Stimulated activated CD4-positive, alpha-beta T cell treated with anti-CD3 and anti-CD28 coated beads, TNF-alpha, amount 100 ng/mL, for 4 hours (primary cell): ENCODE data around the gene GLS.

Experiments used
- DNase-seq, 3 experiments: peaks; one replicate each; pipeline ENCODE4 v3.0.0-alpha.2; 2020; ENCODE audit warnings: low read depth in 3 of 3

The GLS gene

DNA sequence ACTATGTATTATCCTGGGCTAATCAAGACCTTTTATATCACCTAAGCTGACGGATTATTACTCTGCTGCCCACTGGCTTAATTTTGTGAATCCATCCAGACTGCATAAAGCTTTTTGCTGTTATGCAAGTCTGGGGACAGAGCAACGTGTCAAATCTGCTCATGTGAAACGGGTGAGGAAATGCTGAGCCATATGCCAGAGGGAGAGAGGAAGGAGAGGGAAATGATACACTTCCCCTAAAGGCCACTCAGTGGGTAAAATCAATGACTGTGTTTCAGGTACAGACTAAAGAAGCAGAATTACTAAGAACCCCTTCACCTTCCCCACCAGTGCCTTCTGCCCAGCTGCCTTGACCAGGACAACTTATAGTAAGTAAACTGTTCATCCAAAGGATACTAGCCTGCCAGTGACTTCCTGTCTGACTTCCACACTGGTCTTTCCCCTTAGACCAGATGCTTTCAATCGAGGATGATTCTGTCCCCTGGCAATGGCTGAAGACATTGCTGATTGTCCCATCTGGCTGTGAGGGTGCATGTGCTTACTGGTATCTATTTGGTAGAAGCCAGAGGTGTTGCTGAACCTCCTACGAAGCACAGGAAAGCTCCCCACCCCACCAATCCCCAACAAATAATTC lies 90.4 kb downstream of the GLS start:
- DNase-seq = no peak

DNA sequence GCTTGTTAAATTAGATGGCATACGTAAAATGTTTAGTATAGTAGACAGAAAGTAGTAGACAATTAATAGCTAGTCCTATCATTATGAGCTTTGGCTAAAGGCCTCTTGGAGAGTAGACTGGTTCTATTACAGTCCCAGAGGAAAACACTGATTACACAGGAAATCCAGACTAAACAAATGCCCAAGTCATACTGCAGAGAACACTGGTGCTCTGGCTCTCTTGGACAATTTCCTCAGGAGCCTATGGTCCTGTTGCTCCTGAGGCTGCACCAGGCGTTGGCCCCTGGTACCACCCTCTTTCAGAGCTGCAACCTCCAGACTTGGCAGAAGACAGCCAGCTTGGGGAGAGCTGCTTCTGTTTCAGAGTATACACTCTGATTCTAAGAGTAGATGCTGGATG lies 91.6 kb downstream of the GLS start:
- DNase-seq = no peak

DNA sequence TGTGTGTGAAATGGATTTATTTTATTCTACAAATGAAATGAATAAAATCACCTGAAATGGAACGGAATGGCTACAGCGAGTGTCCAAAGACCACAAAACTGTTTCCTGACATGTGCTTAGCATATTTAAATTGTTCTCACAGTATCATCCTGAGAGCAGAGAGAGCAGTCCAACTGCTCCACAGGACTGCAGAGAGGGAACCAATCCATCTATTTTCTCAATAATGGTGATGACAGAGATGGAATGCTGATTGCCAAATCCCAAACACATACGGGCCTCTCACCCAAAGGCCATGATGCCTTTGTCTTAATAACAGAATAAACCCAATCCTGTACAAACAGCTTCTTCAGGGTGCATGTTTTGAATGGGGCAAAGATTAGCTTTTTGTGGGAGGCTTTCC lies 92.2 kb downstream of the GLS start:
- DNase-seq = no peak

- DNase-seq = no peak
Measured at GRCh38 chr2:190973262-190973661, 92.6 kb downstream of the GLS start.

GRCh38 chr2:190973726-190974628 lies 93.4 kb downstream of the GLS start:
- DNase-seq = no peak

- DNase-seq = no peak
Measured at GRCh38 chr2:190974629-190975361, 94.2 kb downstream of the GLS start.

DNA sequence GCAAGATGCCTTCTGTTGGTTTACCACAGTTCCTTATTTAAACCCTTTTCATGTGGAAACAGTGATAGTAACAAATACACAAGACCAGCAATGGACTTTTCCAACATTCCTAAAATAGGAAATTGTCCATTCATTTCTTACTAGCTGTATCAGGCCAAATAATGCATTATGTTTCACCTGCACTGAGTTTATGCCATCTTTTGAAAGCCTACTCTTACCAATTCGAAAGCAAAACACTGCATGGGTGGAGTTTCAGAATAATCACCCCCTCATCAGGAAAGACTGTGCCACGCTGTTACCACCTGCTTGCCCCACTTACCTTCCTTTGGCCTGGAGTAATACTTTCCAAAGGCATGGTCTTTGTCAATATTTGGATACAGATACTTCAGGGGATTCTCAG lies 95.9 kb downstream of the GLS start:
- no peak for DNase-seq

- no peak for DNase-seq
Measured at GRCh38 chr2:190977505-190977904, 96.9 kb downstream of the GLS start.

- DNase-seq = no peak
Measured at GRCh38 chr2:190978389-190979053, 97.9 kb downstream of the GLS start.

- DNase-seq = no peak
Measured at GRCh38 chr2:190979906-190980629, 99.4 kb downstream of the GLS start.

GRCh38 chr2:190980630-190981209 lies 100.1 kb downstream of the GLS start:
- DNase-seq = no peak

DNA sequence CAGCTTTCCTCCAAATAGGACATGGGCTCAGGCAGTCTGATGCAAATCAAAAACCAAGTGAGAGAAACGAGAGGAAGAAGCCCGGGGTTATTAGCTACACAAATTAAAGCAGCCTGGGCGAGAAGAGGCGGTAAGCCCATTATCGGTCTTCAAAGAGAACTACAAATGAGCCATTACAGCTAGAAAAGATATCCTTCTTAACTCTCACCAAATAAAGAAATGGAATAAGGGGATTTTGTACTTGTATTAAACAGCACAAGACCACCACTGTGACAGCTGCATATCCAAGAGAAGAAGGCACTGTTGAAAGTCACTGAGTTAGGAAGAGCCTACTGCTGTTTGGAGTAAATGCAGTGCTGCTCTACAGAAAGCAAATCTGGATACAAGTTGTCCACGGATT lies 100.7 kb downstream of the GLS start:
- DNase-seq = no peak

DNA sequence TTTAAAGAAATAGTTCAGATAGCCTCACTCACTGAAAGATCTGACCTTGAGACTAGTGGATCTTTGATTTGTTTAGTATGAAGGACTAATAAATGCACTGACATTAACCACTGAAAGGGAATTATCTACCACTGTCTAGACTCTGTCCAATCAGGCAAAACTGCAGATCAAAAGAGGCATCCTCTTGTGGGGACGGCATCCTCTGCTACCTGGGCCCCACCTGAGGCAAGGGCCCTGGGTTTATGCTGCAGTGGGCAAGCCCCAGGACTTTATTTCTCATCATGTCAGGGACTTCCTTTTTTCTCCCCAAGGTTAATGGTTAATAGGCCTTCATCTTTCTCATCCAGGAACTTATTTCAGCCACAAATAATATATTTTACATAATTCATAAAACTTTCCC lies 101.1 kb downstream of the GLS start:
- DNase-seq = no peak

GRCh38 chr2:190982262-190983034 lies 101.8 kb downstream of the GLS start:
- DNase-seq = no peak

DNA sequence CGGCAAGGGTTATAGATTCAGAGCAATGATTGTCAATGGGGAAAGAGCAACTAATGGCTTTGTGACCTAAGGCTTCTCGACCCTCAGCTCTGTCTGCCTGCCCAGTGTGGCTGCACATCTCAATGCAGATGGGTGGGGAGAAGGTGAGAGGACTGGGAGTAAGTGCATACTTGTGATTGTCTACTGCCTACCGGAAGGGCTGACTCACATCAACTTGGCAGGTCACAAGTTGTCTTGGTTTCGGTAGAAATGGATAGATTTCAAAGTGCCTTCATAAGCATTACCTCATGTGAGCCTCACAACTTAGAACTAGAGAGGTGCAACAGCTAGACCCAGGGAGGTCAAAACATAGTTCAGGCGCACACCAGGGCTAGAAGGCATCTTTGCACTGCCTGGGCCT lies 104.0 kb downstream of the GLS start:
- DNase-seq = no peak

- DNase-seq = no peak
Measured at GRCh38 chr2:190986221-190986953, 105.8 kb downstream of the GLS start.

GRCh38 chr2:190987116-190987515 lies 106.5 kb downstream of the GLS start:
- DNase-seq = no peak

DNA sequence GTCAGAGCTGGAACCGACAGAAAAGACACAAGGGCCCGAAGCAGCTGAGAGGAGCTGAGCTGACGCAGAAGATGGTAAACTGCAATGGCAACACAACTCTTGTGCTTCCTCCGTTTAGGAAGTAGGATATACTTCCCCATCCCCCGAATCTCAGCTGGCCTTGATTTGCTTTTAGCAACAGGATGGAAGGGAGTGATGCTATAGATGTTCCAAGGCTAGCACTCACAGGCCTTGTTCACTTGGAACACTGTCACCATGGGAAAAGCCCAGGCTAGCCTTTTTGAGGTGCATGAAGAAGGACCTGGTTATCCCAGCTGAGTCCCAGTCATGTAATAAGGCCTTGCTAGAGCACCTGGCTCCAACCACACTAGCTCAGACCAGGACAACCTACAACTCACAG lies 107.3 kb downstream of the GLS start:
- DNase-seq = no peak

GRCh38 chr2:190988910-190989309 lies 108.3 kb downstream of the GLS start:
- DNase-seq = no peak

DNA sequence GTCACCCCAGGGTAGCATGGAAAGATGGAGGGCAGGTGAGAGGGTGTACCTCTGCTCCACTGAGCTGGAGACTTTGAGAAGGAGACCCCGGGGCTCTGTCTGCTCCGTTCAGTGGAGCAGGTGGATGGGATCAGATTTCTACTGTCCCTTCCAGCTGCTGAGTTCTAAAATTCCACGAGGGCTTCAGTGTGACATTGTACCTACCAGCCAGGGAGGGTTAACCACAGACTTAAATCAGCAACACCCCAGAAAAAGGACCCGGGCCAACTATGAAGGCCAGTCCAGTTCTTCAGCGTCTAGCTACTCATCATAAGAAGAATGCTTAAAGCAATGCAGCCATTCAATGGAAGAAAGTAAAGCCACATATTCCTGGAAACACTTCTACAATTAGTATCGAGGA lies 109.5 kb downstream of the GLS start:
- no peak for DNase-seq
